ENCODE data around the gene AGPAT4.

DNA sequence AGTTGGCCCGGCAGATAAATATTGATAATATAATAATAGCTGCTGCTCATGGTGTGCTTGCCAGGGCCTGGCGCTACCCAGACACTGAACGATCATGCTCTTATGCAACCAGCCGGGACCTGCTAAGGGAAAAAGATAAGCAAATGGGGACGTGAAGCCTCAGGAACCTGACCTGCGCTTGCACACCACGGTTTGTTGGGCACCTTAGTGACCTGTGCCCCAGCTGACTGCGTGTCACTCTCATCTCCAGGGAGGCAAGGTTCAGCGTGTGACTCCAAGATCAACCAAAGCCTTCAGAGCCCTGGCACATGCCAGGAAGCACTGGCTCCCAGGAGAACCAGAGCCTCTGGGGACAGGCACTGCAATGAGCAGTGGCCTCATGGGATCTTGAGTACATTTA, 111.1 kb downstream of the AGPAT4 start:
- TF ChIP-seq CTCF (IDR thresholded peaks at IDR 0.05 in 4 of 5, conservative IDR thresholded peaks at IDR 0.05 in 1 of 5) (no peak), POLR2A (IDR thresholded peaks at IDR 0.05) (no peak)
